Mucosa of descending colon (tissue), 3 donors: ENCODE measurements around the gene LETMD1. TPM values are rescaled to one million over a fixed set of nuclear protein-coding genes. Genes with fewer than 3 reads are reported as not detected.
"Not testable (repeated sequence)": the region's sequence is repeated elsewhere in the genome, so short reads cannot be mapped to it uniquely, and the experiment has no call there.

Source experiments
- ATAC-seq: fragments of 200-7000 bp; cut with Tn5 transposase; one replicate; pipeline ENCODE4 v1.9.1; 2020; ENCODE audit warnings: mild to moderate bottlenecking, moderate library complexity
- DNase-seq, 3 donors: peaks; one replicate each; pipeline ENCODE4 v3.0.0-alpha.2; 2020
- H3K36me3 ChIP-seq: fragments of 200-600 bp; one replicate; pipeline ENCODE4 v1.8.0; 2021; ENCODE audit warnings: low read depth, mild to moderate bottlenecking
- H3K4me1 ChIP-seq: fragments of 200-600 bp; one replicate; pipeline ENCODE4 v1.8.0; 2021; ENCODE audit warnings: low read depth, mild to moderate bottlenecking
- H3K4me3 ChIP-seq: fragments of 200-600 bp; one replicate; pipeline ENCODE4 v1.8.0; 2021; ENCODE audit warnings: mild to moderate bottlenecking
- H3K9me3 ChIP-seq: fragments of 200-600 bp; one replicate; pipeline ENCODE4 v1.8.0; 2021; ENCODE audit warnings: mild to moderate bottlenecking
- intact Hi-C, 2 donors: fragments of 100-400 bp; cut with DNase I in 1 of 2; cut with micrococcal nuclease in 1 of 2; formaldehyde crosslinking; loops; one replicate each; pipeline versions ENCODE4 v1.11.0 to v1.11.1; 2022; cut with DNase I, micrococcal nuclease
- total RNA-seq, 3 donors: library from RNA; stranded (reverse); fragmentation: NEBNext Ultra II Directional in 2 of 3; extraction: Animal tissue kit (Norgen Biotek cat#: 25700) in 2 of 3; gene quantifications; one replicate each; pipeline versions ENCODE4 v1.2.1 to v1.2.4, GENCODE V29; 2021 to 2023
- TF ChIP-seq, protein P1 (sequence below): fragments of 200-600 bp; IDR thresholded peaks from one replicate; pipeline ENCODE4 v1.8.0; 2022; ENCODE audit warnings: antibody characterized with exemption, mild to moderate bottlenecking
- donor health status: DM: no; HTN: no; CAD: no; lungs with moderate emphysema.
- donor health status: DM: no; HTN: no; CAD: no.
- donor health status: DM: no; HTN: yes; CAD: no.

The LETMD1 gene
- total RNA-seq, 3 donors from 2014 or later: 67.4 to 74.2 (median 72.7) TPM

DNA sequence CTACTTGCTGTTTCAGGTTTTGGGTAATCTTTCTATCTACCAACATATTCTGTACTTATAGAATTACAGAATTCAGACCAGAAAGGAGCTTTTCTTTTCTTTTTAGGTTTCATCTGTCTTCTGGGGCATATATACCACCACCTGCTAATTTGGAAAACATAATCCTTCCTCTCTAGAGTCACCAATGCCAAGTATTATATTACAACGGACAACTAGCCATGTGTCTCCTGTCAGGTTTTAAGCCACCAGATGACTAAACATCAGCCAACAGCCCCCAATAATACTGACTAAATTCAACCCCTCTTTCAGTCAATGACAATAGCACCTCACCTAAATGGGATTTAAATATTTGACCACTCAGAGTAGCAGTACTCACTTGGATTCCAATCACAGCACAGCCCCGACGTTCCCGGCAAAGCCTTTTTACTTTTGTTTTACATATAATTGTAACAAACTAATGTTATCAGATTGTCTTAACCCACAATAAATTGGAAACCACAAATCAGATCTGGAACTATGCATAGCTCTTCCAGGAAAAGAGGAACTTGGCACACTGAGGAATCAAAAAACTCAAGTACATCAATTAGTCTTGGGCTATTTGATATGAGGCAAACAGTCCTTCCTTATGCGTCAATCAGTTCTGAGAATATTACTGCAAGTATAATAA is 35.4 kb upstream of the LETMD1 start:
- ATAC-seq: no peak
- TF ChIP-seq, protein P1, sequence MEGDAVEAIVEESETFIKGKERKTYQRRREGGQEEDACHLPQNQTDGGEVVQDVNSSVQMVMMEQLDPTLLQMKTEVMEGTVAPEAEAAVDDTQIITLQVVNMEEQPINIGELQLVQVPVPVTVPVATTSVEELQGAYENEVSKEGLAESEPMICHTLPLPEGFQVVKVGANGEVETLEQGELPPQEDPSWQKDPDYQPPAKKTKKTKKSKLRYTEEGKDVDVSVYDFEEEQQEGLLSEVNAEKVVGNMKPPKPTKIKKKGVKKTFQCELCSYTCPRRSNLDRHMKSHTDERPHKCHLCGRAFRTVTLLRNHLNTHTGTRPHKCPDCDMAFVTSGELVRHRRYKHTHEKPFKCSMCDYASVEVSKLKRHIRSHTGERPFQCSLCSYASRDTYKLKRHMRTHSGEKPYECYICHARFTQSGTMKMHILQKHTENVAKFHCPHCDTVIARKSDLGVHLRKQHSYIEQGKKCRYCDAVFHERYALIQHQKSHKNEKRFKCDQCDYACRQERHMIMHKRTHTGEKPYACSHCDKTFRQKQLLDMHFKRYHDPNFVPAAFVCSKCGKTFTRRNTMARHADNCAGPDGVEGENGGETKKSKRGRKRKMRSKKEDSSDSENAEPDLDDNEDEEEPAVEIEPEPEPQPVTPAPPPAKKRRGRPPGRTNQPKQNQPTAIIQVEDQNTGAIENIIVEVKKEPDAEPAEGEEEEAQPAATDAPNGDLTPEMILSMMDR: no peak
- no peaks in the 10 kb centered on the region for H3K4me1 ChIP-seq
- H3K36me3 ChIP-seq: no peaks in the 10 kb centered on the region
- H3K9me3 ChIP-seq: no peaks in the 10 kb centered on the region
- intact Hi-C loops: no loop called here
- H3K4me3 ChIP-seq: no peak overlapping the region
- DNase-seq: no peak

GRCh38 chr12:51013441-51013840 is 34.7 kb upstream of the LETMD1 start:
- H3K36me3 ChIP-seq: no peaks in the 10 kb centered on the region
- intact Hi-C loops: no loop called here
- TF ChIP-seq, protein P1: no peak
- no peaks in the 10 kb centered on the region for H3K9me3 ChIP-seq
- no peaks in the 10 kb centered on the region for H3K4me1 ChIP-seq
- DNase-seq: no peak
- ATAC-seq: no peak
- H3K4me3 ChIP-seq: no peak overlapping the region

DNA sequence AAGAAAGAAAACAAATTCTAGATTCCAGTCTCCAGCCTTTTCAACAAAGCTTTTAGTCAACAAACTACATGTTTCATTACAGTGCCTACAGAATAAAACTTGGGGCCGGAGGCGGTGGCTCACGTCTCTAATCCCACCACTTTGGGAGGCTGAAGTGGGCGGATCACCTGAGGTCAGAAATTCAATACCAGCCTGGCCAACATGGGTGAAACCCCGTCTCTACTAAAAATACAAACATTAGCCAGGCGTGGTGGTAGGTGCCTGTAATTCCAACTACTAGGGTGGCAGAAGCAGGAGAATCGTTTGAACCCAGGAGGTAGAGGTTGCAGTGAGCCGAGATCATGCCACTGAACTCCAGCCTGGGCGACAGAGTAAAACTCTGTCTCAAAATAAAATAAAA is 33.7 kb upstream of the LETMD1 start:
- ATAC-seq, H3K4me3 ChIP-seq, intact Hi-C loops: not testable (repeated sequence)

GRCh38 chr12:51017452-51017851 is 30.7 kb upstream of the LETMD1 start:
- intact Hi-C loops: no loop called here
- Histone ChIP-seq H3K9me3 (no peaks in the 10 kb centered on the region), H3K4me1 (peaks cover 7% of the 10 kb centered on the region), H3K4me3 (no peak overlapping the region), H3K36me3 (no peaks in the 10 kb centered on the region)
- DNase-seq (no peak), ATAC-seq (no peak)
- TF ChIP-seq, protein P1: no peak

More for the DNA sequence above, 33.7 kb upstream of the LETMD1 start:
- not testable (repeated sequence) for DNase-seq, H3K36me3 ChIP-seq, H3K9me3 ChIP-seq, H3K4me1 ChIP-seq

- Histone ChIP-seq H3K9me3 (no peaks in the 10 kb centered on the region), H3K36me3 (no peaks in the 10 kb centered on the region), H3K4me1 (peaks cover 7% of the 10 kb centered on the region), H3K4me3 (no peak overlapping the region)
- TF ChIP-seq, protein P1: no peak
- intact Hi-C loops: no loop called here
- DNase-seq (no peak), ATAC-seq (no peak)
Observed at GRCh38 chr12:51018956-51019355, 29.2 kb upstream of the LETMD1 start.

- Histone ChIP-seq H3K4me3 (no peak overlapping the region), H3K4me1 (peaks cover 7% of the 10 kb centered on the region), H3K36me3 (no peaks in the 10 kb centered on the region), H3K9me3 (no peaks in the 10 kb centered on the region)
- ATAC-seq (no peak), DNase-seq (no peak)
- intact Hi-C loops: no loop called here
- TF ChIP-seq, protein P1: no peak
Observed at GRCh38 chr12:51019927-51020326, 28.2 kb upstream of the LETMD1 start.
